ENCODE results near the gene GATM. TPM values are rescaled to one million over a fixed set of nuclear protein-coding genes. Genes with fewer than 3 reads are reported as not detected.
"Not testable (repeated sequence)": the region's sequence is repeated elsewhere in the genome, so short reads cannot be mapped to it uniquely, and the experiment has no call there.

The GATM gene
- polyA plus RNA-seq, 1 experiment, result 0.07 TPM

- Histone ChIP-seq H3K4me3 (ENCODE audit: low read depth, low read length) (no peak overlapping the region), H3K27ac (ENCODE audit: low read depth, low read length) (no peak overlapping the region), H3K9me3 (ENCODE audit: control insufficient read depth, insufficient read depth, low read length) (no peaks in the 10 kb centered on the region), H3K27me3 (ENCODE audit: control insufficient read depth, insufficient read depth, low read length) (peaks cover 17% of the 10 kb centered on the region)
- ChIA-PET POLR2A (no interaction called here), CTCF (interaction anchor here (0.8 to 1.6 kb wide), 2 partner anchors 27 to 166 kb away, joined by 5 read pairs; no protein-coding TSS in a partner anchor)
- DNase-seq (ENCODE audit: low read depth, low spot score), result no peak
- TF ChIP-seq CTCF (IDR thresholded peaks at IDR 0.05; ENCODE audit: low read depth, low read length), result no peak
These were observed 6.8 kb downstream of the GATM start for GRCh38 chr15:45371546-45371945.

GRCh38 chr15:45370042-45370441, 8.3 kb downstream of the GATM start:
- H3K27ac ChIP-seq (ENCODE audit: low read depth, low read length); POLR2A ChIA-PET; H3K4me3 ChIP-seq (ENCODE audit: low read depth, low read length); H3K27me3 ChIP-seq (ENCODE audit: control insufficient read depth, insufficient read depth, low read length); CTCF ChIA-PET; H3K9me3 ChIP-seq (ENCODE audit: control insufficient read depth, insufficient read depth, low read length); DNase-seq (ENCODE audit: low read depth, low spot score): not testable (repeated sequence)

- DNase-seq (ENCODE audit: low read depth, low spot score); H3K27ac ChIP-seq (ENCODE audit: low read depth, low read length); H3K4me3 ChIP-seq (ENCODE audit: low read depth, low read length); H3K27me3 ChIP-seq (ENCODE audit: control insufficient read depth, insufficient read depth, low read length); POLR2A ChIA-PET; H3K9me3 ChIP-seq (ENCODE audit: control insufficient read depth, insufficient read depth, low read length); CTCF ChIA-PET: not testable (repeated sequence)
These were observed 11.1 kb downstream of the GATM start for GRCh38 chr15:45367222-45367621.

- CTCF ChIA-PET, result no interaction called here
- TF ChIP-seq CTCF (IDR thresholded peaks at IDR 0.05; ENCODE audit: low read depth, low read length), result no peak
- POLR2A ChIA-PET, result no interaction called here
- no peak for DNase-seq (ENCODE audit: low read depth, low spot score)
- peaks cover 2% of the 10 kb centered on the region for H3K27me3 ChIP-seq (ENCODE audit: control insufficient read depth, insufficient read depth, low read length)
- H3K9me3 ChIP-seq (ENCODE audit: control insufficient read depth, insufficient read depth, low read length), result no peaks in the 10 kb centered on the region
- no peak overlapping the region for H3K27ac ChIP-seq (ENCODE audit: low read depth, low read length)
- no peak overlapping the region for H3K4me3 ChIP-seq (ENCODE audit: low read depth, low read length)
These were observed 14.1 kb downstream of the GATM start for GRCh38 chr15:45364271-45364670.

GRCh38 chr15:45363801-45364200, 14.5 kb downstream of the GATM start:
- TF ChIP-seq CTCF (IDR thresholded peaks at IDR 0.05; ENCODE audit: low read depth, low read length), result no peak
- no peak for DNase-seq (ENCODE audit: low read depth, low spot score)
- Histone ChIP-seq H3K4me3 (ENCODE audit: low read depth, low read length) (no peak overlapping the region), H3K27me3 (ENCODE audit: control insufficient read depth, insufficient read depth, low read length) (peaks cover 2% of the 10 kb centered on the region), H3K27ac (ENCODE audit: low read depth, low read length) (no peak overlapping the region), H3K9me3 (ENCODE audit: control insufficient read depth, insufficient read depth, low read length) (no peaks in the 10 kb centered on the region)
- ChIA-PET POLR2A (no interaction called here), CTCF (no interaction called here)

- Histone ChIP-seq H3K27me3 (ENCODE audit: control insufficient read depth, insufficient read depth, low read length) (peaks cover 2% of the 10 kb centered on the region), H3K9me3 (ENCODE audit: control insufficient read depth, insufficient read depth, low read length) (no peaks in the 10 kb centered on the region), H3K27ac (ENCODE audit: low read depth, low read length) (no peak overlapping the region), H3K4me3 (ENCODE audit: low read depth, low read length) (no peak overlapping the region)
- TF ChIP-seq CTCF (IDR thresholded peaks at IDR 0.05; ENCODE audit: low read depth, low read length), result no peak
- POLR2A ChIA-PET, result no interaction called here
- DNase-seq (ENCODE audit: low read depth, low spot score), result no peak
- CTCF ChIA-PET, result interaction anchor here (1.3 kb wide), 1 partner anchor 37 kb away, joined by 3 read pairs; no protein-coding TSS in a partner anchor
These were observed 15.0 kb downstream of the GATM start for GRCh38 chr15:45363334-45363733.

All from AG04450 (cell line).